ENCODE data around the gene MCM6.

DNA sequence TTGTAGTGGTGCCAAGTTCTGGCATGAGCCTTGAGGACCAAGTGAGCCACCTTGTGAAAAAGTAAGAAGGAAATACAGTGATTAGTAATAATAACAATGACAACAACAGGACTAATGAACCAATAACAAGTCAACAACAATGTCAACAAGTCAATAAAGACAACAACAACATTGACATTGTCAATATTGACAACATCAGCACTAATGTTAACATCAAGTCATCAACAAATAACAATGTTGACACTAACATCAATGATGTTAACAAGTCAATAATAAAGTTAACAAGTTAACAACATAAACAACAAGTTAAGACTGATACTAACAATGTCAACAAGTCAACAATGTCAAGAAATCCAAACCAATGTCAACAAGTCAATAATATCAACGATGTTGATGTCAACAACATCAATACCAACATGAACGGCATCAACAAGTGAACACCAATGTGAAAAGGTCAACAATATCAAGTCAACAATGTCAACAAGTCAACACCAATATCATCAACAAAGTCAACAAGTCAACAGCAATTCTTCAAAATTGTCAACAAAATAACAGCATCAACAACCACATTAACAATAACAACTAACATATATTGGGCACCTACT lies 63.2 kb downstream of the MCM6 start:
- TF ChIP-seq, protein P1, sequence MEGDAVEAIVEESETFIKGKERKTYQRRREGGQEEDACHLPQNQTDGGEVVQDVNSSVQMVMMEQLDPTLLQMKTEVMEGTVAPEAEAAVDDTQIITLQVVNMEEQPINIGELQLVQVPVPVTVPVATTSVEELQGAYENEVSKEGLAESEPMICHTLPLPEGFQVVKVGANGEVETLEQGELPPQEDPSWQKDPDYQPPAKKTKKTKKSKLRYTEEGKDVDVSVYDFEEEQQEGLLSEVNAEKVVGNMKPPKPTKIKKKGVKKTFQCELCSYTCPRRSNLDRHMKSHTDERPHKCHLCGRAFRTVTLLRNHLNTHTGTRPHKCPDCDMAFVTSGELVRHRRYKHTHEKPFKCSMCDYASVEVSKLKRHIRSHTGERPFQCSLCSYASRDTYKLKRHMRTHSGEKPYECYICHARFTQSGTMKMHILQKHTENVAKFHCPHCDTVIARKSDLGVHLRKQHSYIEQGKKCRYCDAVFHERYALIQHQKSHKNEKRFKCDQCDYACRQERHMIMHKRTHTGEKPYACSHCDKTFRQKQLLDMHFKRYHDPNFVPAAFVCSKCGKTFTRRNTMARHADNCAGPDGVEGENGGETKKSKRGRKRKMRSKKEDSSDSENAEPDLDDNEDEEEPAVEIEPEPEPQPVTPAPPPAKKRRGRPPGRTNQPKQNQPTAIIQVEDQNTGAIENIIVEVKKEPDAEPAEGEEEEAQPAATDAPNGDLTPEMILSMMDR (IDR thresholded peaks at IDR 0.05; ENCODE audit: poor library complexity, severe bottlenecking), result no peak
- TF ChIP-seq EZH2 (IDR thresholded peaks at IDR 0.05; ENCODE audit: borderline replicate concordance, insufficient read depth, low read length, poor library complexity, severe bottlenecking), result no peak
- no peak for TF ChIP-seq TAF1 (IDR thresholded peaks at IDR 0.05; ENCODE audit: low read depth)
- TF ChIP-seq POLR2AphosphoS5 (IDR thresholded peaks at IDR 0.05), result no peak
- no peak for TF ChIP-seq RAD21 (conservative IDR thresholded peaks at IDR 0.05)
- TF ChIP-seq SMC3 (conservative IDR thresholded peaks at IDR 0.05; ENCODE audit: poor library complexity), result no peak
- TF ChIP-seq, protein P2, sequence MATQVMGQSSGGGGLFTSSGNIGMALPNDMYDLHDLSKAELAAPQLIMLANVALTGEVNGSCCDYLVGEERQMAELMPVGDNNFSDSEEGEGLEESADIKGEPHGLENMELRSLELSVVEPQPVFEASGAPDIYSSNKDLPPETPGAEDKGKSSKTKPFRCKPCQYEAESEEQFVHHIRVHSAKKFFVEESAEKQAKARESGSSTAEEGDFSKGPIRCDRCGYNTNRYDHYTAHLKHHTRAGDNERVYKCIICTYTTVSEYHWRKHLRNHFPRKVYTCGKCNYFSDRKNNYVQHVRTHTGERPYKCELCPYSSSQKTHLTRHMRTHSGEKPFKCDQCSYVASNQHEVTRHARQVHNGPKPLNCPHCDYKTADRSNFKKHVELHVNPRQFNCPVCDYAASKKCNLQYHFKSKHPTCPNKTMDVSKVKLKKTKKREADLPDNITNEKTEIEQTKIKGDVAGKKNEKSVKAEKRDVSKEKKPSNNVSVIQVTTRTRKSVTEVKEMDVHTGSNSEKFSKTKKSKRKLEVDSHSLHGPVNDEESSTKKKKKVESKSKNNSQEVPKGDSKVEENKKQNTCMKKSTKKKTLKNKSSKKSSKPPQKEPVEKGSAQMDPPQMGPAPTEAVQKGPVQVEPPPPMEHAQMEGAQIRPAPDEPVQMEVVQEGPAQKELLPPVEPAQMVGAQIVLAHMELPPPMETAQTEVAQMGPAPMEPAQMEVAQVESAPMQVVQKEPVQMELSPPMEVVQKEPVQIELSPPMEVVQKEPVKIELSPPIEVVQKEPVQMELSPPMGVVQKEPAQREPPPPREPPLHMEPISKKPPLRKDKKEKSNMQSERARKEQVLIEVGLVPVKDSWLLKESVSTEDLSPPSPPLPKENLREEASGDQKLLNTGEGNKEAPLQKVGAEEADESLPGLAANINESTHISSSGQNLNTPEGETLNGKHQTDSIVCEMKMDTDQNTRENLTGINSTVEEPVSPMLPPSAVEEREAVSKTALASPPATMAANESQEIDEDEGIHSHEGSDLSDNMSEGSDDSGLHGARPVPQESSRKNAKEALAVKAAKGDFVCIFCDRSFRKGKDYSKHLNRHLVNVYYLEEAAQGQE (IDR thresholded peaks at IDR 0.05; ENCODE audit: borderline replicate concordance), result no peak
- TF ChIP-seq EP300 (conservative IDR thresholded peaks at IDR 0.05; ENCODE audit: poor library complexity, severe bottlenecking), result no peak
